ENCODE measurements around the gene SEC31B. TPM values are rescaled to one million over a fixed set of nuclear protein-coding genes. Genes with fewer than 3 reads are reported as not detected.

The SEC31B gene
- polyA plus RNA-seq, 10 donors = 4.8 to 17.3 (median 10.2) TPM

DNA sequence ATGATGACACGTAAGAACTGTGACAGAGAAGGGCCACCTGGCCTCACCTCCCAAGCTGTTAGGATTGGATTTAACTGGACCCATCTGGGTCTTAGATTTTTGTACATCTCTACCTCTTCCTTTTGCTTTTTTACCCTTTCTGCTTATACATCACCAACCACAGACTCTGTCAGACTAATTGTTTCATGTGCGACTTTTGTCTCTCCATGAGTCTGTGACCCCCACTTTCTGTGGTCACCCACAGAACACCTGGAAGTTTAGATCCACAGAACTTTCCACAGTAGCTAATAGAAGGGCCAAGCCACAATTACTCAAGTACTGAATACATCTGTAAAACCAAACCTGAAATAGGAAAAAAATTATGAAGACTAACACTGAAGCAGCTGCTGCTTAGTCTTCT, 23.1 kb downstream of the SEC31B start:
- DNase-seq = no peak

DNA sequence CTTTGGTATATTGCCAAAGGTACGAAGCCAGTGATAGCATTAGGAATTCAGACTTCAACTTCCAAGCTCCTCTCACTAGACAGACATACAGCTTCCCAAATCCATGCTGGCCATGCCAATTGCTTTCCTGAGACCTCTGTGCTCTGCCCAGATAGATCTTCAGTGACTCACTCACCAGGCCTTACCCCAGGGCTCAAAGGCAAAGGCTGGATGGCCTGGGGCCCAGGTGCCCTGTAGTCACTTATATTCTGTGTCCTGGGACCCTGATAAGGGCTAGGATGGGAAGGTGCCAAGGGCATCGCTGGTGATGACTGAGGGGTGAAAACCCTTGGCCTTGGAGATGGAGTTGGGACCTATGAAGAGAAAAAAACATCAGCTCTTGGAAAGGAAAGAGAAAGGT, 29.1 kb downstream of the SEC31B start:
- DNase-seq = no peak

DNA sequence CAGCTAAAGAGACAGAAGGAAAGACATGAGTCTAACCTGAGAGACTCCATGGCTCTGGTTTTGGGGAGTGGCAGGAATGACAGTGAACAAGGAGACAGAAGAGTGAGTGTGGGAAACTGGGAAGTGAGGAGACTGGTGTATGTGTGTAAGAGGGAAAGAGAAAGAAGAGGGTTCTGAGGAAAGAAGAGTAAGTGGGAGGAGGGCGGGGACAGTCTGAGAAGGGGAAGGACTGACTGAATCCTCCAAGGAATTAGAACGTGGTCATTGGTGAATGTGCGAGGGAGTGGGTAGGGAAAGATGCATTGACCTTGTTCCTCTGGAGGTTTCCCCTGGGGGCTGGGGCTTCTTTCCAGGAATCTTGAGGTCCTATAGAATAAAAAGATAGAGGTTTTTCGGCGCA, 30.3 kb downstream of the SEC31B start:
- DNase-seq = no peak

DNA sequence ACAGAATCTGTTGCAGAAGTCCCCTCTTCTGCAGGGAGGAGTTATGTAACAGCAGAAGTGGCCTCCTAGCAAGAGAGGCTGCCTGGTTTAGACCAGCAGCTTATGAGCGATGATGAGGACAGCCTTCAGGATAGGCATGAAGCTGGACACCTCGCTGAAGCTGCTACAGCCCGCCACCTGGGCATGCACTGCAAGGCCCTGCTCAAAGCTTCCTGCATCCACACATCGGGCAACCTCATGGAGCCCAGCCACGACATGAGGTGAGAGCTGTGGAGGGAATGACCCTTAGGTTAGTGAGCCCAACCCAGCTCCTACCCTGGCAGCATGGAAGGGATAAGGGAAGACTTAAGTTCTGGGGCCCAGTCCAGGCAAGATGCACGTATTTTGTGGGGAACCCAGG, 32.1 kb downstream of the SEC31B start:
- DNase-seq = no peak

DNA sequence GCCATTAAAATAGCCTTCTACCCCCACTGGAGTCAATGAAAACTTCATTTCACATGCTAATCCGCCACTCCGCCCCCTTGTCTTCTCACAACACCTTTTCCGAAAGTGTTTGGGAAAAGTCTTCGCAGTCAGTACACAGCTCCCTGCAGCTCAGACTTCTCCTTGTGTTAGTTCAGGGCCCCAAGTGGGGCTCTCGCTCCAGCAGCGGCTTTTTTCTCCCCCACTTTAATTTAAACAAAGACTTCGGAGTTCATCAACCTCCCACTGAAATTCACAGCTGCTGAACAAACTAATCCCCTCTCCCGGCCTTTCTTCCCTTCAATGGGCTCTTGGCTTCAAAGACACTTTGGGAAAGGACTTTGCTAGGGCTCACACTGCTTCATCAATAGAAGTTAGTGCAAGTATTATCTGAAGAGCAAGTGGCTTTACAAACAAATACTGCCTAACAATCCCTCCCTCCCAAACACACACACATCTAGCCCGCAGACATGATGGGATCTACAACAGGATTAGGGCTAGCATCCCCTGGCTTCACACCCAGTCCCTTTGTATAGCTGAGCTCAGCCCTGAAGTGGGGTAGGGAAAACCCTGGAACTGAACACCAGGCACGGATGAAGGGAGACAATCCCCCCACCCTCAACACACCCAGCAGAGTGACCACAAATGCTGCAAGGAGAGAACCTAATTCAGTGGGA, 33.7 kb downstream of the SEC31B start:
- DNase-seq = no peak

DNA sequence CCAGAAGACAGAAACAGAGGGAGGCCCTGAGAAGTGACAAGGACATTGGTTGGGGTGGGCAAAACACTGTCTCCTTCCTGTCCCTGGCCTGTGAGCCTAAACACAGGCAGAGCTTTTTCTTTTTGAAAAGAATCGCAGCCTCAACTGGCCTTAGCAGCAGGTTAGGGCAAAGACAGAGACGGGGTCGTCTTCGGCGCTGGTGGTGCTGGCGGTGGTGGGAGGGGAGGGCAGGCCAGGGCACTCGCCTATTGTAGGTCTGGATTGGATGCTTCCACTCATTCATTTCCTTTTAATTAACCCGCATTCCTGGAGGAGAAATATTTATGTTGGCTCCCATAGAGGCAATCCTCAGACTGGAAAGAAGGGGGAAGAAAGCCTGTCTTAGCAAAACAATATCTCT, 34.3 kb downstream of the SEC31B start:
- no peak for DNase-seq

DNA sequence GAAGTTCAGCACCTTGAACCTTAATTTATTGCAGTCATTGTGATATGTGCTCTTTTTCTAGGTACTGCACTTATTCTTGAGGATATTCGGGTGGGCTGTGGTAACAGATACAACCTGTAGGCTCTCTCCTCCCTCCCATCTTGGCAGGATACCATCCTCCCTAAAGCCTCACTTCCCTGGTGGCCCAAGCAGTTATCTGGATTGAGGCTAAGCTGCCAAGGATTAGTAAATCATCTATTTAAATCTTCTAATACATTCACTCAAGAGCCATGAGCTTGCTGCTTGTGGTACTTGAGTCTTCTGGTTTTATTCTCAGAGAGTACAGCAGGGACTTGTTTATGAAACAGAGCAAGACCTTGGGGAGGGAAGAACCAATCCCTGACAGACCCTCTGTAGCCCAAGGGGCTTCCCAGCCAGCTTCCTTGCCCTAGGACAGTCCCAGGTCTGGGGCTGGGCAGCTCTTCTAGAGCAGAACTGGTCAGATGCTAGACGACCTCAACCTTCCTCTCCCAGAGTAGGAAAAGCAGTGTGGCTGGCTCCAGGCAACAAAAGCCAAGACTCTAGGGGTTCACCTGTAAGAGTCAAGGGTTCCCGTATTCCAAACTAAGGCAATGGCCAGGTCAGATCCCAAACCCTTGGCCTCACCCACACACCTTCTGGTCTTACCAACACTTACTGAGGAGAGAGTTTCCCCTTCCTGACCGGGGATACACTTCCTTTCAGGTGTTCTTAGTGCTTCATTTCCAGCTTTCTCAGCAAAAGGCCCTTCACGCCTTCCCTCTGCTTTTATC, 35.6 kb downstream of the SEC31B start:
- no peak for DNase-seq

DNA sequence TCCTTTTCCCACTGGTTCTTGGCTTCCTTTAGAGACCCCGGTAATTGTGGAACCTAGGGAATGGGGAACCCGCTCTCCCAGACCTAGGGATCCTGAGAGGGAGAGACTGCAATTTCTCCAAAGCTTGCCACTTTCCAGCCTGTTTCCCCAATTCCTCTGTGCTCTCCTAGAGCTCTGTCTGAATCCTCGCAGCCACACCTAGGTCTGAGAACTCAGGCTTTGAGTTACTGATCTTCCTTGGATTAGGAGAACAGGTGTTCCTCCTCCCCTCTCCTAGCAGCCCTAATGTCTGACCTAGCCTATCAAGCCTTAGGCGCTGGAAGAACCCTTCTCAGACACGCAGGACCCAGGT, 36.9 kb downstream of the SEC31B start:
- no peak for DNase-seq

DNA sequence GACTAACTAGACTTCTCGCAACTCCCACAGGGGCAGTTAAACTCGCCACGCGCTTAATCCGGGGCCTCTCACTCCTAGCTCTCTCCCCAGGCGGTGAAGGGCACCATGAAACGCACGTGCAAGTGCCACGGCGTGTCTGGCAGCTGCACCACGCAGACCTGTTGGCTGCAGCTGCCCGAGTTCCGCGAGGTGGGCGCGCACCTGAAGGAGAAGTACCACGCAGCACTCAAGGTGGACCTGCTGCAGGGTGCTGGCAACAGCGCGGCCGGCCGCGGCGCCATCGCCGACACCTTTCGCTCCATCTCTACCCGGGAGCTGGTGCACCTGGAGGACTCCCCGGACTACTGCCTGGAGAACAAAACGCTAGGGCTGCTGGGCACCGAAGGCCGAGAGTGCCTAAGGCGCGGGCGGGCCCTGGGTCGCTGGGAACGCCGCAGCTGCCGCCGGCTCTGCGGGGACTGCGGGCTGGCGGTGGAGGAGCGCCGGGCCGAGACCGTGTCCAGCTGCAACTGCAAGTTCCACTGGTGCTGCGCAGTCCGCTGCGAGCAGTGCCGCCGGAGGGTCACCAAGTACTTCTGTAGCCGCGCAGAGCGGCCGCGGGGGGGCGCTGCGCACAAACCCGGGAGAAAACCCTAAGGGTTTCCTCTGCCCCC, 37.4 kb downstream of the SEC31B start:
- peak; percentile 42 to 86 (median 71) for DNase-seq

DNA sequence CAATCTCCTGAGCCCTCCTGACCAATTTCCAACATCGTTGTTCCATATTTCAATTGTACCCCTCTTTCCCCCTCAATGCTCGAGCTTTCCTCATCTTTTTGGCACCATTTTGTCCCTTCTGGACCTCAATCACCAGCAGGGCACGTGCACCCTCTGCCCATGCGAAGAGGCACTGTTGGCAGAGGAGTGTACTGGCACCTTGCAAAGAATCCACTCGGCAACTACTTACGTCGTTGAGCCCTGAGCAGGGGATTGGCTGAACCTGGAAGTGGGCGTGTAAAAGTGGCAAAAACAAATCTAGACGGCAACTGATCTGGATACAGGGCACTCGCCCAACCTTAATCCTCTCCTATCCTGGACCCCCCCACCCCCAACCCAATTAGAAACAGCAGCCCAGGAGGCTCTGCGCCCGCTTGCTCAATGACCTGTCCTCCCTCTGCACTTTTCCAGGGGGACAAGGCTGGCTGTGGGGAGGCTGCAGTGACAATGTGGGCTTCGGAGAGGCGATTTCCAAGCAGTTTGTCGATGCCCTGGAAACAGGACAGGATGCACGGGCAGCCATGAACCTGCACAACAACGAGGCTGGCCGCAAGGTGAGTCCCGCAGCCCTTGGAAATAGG, 38.1 kb downstream of the SEC31B start:
- peak; percentile 76 to 91 (median 86) for DNase-seq

DNA sequence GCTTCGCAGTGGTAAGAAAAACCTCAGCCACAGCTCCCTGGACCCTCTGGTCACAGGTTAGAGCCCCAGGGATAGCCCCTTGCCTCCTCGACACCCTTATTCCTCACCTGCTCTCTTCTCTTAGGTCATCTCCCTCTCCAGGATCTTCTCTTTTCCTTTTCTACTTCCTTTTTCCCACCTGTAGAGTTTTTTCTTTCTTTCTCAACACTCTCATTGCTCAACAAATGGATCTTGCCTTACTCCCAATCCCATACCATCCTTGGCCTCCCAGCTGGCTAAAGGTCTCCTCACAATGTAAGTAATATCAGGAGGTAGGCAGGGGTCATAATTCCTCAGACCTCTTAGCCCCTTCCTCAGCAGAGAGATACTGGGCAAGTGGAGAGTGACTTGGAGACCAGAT, 39.7 kb downstream of the SEC31B start:
- no peak for DNase-seq

DNA sequence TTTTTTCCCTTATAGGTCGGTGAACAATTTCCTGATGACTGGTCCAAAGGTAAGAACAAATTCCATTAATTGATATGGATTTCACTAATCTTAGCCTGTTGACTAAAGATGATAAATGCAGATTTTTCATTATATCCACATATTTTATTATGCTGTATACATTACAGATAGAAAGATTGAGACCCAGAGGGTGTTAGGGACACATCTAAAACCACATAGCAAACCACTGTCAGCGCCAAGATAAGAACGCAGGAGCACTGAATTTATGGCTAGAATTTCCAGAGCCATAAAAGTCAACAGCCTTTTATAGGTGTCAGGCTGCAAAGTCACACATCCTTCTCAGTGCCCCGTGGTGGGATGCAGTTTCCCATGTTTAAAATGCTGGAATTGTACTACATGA, 40.6 kb downstream of the SEC31B start:
- DNase-seq = no peak

DNA sequence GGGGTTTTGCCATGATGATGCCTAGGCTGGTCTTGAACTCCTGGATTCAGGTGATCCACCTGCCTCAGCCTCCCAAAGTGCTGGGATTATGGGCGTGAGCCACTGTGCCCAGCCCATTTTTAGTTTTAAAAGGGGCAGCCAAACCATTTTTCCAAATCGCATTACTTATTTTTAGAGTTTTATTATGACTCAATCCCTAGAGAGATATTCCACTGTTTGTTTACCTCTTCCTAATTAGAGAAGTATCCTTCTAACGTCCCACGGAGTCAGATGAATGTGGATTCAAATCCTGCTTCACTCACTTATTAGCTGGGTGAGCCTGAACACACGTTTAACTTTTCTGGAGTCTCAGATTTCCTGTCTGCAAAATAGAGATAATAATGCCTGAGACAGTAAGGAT, 41.7 kb downstream of the SEC31B start:
- DNase-seq = no peak

DNA sequence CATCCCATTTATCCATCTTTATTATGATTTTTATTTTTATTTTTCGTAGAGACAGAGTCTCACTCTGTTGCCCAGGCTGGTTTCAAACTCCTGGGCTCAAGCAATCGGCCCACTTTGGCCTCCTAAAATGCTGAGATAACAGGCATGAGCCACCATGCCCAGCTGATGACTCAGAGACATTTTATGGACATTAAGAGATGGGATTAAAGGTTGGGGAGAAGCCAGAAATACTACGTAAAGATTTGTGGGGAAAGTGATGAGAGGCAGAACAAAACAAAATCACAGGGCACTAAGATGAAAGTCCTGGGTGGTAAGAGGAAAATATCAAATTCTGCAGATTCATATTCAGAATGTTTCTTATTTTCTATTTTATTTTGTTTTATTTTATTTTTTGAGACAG, 49.3 kb downstream of the SEC31B start:
- DNase-seq = no peak

DNA sequence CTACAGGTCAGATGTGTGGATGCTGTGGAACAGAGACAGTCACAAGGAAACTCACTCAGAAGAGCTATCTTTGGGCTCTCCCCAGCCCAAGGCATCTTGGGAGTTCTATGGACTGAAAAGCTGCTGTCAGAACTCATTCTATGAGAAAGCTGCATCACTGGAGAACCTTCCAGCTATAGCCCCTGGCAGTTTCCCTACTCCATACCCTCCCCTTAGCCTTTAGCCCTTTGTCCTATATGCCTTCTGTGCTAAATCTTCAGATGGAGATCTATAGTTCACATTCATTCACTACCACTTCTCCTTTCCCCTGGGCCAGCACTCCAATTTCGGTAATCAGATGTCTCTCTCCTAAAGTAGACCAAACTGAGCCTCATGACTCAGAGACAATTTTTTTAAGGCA, 49.9 kb downstream of the SEC31B start:
- no peak for DNase-seq

DNA sequence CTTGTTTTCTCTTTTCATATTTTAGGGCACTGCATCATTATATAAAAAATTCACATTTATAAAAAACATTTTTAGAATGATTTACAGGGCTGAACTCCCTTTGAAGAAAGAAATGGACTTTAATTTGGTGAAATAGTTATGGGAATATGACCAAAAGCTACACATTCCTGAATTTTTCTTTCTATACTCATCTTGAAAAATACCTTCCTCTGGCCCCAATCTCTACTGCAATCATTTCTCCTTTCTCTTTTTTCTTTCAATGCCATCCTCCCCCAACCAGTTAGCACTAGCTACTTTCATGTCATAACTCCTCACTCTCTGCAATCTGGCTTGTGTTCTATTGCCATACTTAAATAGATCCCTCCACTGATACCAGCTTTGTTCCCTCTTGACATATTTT, 50.7 kb downstream of the SEC31B start:
- DNase-seq = no peak

DNA sequence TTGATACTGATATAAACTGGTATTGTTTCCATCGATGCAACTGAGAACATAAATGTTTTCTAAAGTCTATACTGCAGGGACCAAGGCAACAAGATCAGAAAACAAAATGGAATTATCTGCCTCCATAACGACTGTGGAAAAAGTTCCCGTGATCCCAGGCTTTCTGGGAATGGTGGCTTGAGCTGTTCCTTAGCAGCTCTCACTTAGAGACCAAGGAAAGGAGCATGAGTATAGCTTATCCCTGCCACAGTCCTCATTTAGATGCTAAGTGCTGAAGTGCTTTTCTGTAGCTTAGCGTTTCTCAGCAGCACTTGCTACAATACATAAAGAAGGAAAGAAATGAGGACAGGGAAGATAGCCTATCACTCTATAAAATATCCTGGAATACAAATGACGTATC, 51.3 kb downstream of the SEC31B start:
- no peak for DNase-seq

DNA sequence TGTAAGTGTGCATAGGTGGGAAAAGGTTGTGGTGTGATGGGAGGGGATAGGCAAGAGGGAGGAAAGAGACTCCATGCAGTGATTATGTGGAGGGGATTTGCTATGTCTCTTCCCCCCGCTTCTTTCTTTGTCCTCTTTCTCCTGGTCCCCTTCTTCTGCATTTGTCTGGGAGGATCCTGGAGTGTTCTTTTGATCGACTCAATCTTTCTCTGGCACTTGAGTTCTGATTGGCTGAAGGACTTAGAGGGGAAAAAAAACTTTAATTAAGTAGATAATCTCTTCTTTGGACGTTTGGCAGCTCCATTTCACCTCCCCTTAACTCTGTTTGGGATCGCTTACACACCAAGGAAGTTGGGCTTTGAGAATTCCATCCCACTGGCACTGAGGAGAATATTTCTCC, 57.0 kb downstream of the SEC31B start, which contains the start of gene WNT8B:
WNT8B (plus strand) TSS at position 301 of the 400 bp plus-strand sequence. CDS start 160 bp downstream, outside the sequence.
- no peak for DNase-seq

DNA sequence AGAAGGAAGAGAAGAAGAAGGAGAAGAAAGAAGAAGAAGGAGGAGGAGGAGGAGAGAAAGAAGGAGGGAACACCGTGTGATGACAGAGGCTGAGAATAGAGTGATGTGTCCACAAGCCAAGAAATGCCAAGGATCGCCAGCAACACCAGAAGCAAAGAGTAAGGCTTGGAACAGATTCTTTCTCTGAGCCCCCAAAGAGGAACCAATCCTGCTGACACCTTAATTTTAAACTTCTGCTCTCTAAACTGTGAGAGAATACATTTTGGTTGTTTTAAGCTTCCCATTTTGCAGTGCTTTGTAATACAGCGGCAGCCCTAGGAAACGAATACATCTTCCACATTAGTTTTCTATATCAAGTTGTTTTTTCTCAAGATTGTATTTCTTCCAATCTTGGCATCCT, 70.7 kb downstream of the SEC31B start:
- peak in 1 of 3 donors; percentile 4 for DNase-seq

DNA sequence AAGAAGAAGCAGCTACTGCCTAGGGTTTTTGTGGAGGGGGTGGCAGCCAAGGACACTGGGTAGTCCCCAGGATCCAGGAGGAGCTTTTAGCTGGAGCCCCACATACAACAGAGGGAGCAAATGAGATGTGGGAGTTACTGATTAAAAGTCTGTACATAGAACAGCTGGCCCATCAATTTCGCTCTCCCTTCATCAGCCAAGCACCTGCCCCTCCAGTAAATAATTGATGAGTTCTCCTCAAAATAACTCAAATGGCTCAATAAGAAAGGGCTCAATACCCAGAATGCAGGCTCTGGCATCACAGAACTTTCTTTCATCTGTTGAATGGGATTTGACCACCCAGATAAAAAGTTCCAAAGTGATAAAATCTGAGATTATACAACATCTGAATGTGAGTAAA, 72.0 kb downstream of the SEC31B start:
- DNase-seq = no peak

DNA sequence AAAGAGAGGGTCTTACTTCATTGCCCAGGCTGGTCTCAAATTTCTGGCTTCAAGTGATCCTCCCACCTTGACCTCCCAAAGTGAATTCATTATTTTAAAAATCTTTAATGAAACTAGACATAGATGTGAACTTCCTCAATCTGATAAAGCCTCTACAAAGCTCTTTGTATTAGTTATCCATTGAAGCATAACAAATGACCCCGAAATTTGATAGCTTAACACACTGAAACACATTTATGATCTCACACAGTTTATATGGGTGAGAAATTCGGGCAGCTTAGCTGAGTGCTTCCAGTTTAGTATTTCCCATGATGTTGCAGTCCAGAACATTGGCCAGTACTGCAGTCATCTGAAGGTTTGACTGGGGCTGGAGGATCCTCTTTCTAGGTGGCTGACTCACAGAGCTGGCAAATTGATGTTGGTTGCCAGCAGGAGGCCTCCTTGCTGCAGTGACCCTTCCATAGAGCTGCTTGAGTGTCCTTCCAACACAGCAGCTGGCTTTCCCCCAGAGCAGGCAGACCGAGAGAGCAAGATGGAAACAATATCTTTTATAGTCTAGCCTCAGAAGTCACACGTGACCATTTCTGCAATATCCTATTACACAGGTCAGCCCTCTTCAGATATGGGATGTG, 73.4 kb downstream of the SEC31B start:
- DNase-seq = no peak

DNA sequence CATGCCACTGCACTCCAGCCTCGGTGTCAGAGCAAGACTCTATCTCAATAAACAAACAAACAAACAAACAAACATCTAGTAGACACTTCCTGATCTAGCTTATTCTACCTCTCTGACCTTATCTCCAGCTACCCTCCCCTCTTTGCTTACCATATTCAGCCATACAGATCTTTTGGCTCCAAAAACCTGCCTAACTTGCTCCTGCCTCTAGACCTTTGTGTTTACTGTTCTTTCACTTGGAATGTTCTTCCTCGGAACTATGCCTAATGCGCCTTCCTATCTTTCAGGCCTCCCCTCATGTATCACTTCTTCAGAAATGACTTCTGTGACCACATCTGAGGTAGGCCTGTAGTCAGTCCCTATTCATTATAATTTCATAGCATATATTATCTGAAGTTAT, 77.1 kb downstream of the SEC31B start:
- no peak for DNase-seq

Measured in muscle of back (tissue), 11 donors.